Hepatocyte (in vitro differentiated cells): ENCODE results near the gene MMS19. TPM values are rescaled to one million over a fixed set of nuclear protein-coding genes. Genes with fewer than 3 reads are reported as not detected.

Experiments
- DNase-seq: peaks from one replicate; pipeline ENCODE4 v3.0.0-alpha.2; 2016; ENCODE audit warnings: low spot score
- H2AFZ ChIP-seq: fragments of 200-600 bp; sonication (generic); 2 replicates; pipeline ENCODE4 v1.6.0; 2016; ENCODE audit warnings: antibody characterized with exemption, mild to moderate bottlenecking
- H3K27ac ChIP-seq: fragments of 200-600 bp; sonication (generic); 2 replicates; pipeline ENCODE4 v1.5.1; 2016; ENCODE audit warnings: mild to moderate bottlenecking
- H3K27me3 ChIP-seq: fragments of 200-600 bp; sonication (generic); 2 replicates; pipeline ENCODE4 v1.6.1; 2016
- H3K36me3 ChIP-seq: fragments of 200-600 bp; sonication (generic); replicated peaks from 2 replicates; pipeline ENCODE4 v1.5.1; 2016; ENCODE audit warnings: low read depth; ENCODE audit not compliant: insufficient read depth
- H3K4me1 ChIP-seq: fragments of 200-600 bp; sonication (generic); 2 replicates; pipeline ENCODE4 v1.5.1; 2016; ENCODE audit warnings: mild to moderate bottlenecking, moderate library complexity; ENCODE audit not compliant: insufficient read depth
- H3K4me2 ChIP-seq: fragments of 200-600 bp; sonication (generic); 2 replicates; pipeline ENCODE4 v1.6.0; 2016
- H3K4me3 ChIP-seq: fragments of 200-600 bp; sonication (generic); 2 replicates; pipeline ENCODE4 v1.5.1; 2016; ENCODE audit warnings: mild to moderate bottlenecking
- H3K79me2 ChIP-seq: fragments of 200-600 bp; sonication (generic); 2 replicates; pipeline ENCODE4 v1.6.0; 2017; ENCODE audit warnings: mild to moderate bottlenecking
- H3K9me2 ChIP-seq: fragments of 200-600 bp; sonication (generic); replicated peaks from 2 replicates; pipeline ENCODE4 v1.6.0; 2017; ENCODE audit warnings: mild to moderate bottlenecking; ENCODE audit not compliant: insufficient read depth
- H3K9me3 ChIP-seq: fragments of 200-600 bp; sonication (generic); 2 replicates; pipeline ENCODE4 v1.5.1; 2016; ENCODE audit warnings: low read depth, mild to moderate bottlenecking
- H4K20me1 ChIP-seq: fragments of 200-600 bp; sonication (generic); 2 replicates; pipeline ENCODE4 v1.6.0; 2016; ENCODE audit warnings: mild to moderate bottlenecking; ENCODE audit not compliant: insufficient read depth, poor library complexity, severe bottlenecking
- EZH2 ChIP-seq: fragments of 200-600 bp; sonication (generic); IDR thresholded peaks from 2 replicates; pipeline ENCODE4 v1.6.1; 2016; ENCODE audit warnings: antibody characterized with exemption, mild to moderate bottlenecking, borderline replicate concordance
- EZH2phosphoT487 ChIP-seq: fragments of 200-600 bp; sonication (generic); IDR thresholded peaks from one replicate; pipeline ENCODE4 v1.6.1; 2018; ENCODE audit warnings: antibody characterized with exemption, mild to moderate bottlenecking, low read depth, moderate library complexity; ENCODE audit not compliant: unreplicated experiment, severe bottlenecking
- WGBS: methylation state at CpG from one replicate; pipeline ENCODE4 v1.1.6; 2016; ENCODE audit warnings: low lambda C conversion rate; ENCODE audit errors: missing lambda C conversion rate; 5-methylcytosine and 5-hydroxymethylcytosine counted together
- polyA plus RNA-seq: library from polyadenylated mRNA; unstranded; fragments of >200 nt; fragmentation: Nextera tagmentation; extraction: Ambion mirVana; gene quantifications from 2 replicates; pipeline ENCODE4 v1.2.1, GENCODE V29; 2016
- total RNA-seq: library from RNA; depleted of rRNA; stranded (reverse); fragments of >200 nt; gene quantifications from 2 replicates; pipeline ENCODE4 v1.2.3, GENCODE V29; 2014
- TF ChIP-seq, protein P1 (sequence below): fragments of 200-600 bp; sonication (generic); IDR thresholded peaks from 2 replicates; pipeline ENCODE4 v1.5.1; 2016; ENCODE audit warnings: antibody characterized with exemption, mild to moderate bottlenecking; ENCODE audit not compliant: poor library complexity

Gene MMS19
- total and polyA plus RNA-seq, 2 experiments from 2014 or later, result 58.4 to 68.6 TPM

DNA sequence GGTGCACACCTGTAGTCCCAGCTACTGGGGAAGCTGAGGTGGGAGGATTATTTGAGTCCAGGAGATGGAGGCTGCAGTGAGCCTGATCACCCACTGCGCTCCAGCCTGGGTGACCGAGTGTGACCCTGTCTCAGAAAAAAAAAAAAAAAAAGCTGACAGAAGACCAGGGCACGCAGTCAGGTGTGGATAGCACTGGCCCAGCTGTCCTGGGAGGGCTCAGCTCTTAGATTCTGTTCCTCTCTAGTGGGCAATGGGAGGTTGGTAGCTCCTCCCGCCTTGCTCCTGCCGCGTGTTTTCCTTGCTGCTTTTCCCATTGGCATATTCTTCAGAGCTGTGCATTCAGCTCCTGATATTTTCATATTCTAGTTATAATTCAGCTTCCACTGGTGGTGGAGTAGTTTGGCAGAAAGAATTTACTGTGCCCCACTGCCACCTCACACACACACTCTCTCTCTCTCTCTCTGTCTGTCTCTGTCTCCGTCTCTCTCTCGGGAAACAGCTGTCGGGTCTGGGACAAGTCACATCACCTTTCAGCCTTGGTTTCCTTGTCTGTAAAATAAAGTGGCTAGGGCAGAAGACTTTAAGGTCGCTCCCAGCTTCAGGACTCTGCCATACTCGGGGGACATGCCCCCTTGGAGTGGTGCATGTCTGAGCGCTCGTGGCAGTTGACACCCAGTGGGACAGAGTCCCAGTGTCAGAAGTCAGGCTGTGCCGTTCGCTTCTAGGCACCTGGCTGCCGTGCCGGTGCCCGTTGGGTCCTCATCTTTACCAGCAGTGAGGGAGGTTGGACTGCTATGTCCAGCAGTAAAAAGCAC lies 48.4 kb upstream of the MMS19 start:
- no peaks in the 10 kb centered on the region for H3K9me3 ChIP-seq
- TF ChIP-seq, protein P1, sequence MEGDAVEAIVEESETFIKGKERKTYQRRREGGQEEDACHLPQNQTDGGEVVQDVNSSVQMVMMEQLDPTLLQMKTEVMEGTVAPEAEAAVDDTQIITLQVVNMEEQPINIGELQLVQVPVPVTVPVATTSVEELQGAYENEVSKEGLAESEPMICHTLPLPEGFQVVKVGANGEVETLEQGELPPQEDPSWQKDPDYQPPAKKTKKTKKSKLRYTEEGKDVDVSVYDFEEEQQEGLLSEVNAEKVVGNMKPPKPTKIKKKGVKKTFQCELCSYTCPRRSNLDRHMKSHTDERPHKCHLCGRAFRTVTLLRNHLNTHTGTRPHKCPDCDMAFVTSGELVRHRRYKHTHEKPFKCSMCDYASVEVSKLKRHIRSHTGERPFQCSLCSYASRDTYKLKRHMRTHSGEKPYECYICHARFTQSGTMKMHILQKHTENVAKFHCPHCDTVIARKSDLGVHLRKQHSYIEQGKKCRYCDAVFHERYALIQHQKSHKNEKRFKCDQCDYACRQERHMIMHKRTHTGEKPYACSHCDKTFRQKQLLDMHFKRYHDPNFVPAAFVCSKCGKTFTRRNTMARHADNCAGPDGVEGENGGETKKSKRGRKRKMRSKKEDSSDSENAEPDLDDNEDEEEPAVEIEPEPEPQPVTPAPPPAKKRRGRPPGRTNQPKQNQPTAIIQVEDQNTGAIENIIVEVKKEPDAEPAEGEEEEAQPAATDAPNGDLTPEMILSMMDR, result no peak
- TF ChIP-seq EZH2, result no peak
- TF ChIP-seq EZH2phosphoT487, result no peak

DNA sequence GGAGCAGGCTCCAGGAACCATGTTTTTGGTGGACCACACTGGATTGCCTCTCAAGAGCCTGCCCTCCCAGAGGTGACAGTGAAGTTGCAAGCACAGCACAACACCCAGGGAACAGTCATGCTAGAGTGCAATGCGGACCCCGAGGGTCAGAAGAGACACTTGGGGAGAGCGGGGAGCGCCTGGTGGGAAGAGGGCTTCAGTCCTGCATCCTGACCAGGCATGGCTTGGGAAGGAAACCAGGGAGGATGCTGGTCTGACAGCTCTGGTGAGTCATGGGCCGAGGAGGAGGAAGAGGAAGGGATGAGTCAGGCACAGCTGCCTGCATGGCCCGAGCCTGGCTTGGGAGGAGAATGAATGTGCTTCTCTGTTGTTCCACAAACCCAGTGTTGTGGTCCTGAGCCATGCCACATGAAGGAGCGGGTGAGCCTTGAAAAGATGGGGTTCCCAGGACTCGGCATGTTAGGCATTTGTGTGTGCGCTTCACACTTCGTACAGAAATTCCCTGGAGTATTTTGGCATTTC lies 44.9 kb upstream of the MMS19 start:
- Histone ChIP-seq H4K20me1 (peaks cover 4% of the 10 kb centered on the region), H3K36me3 (no peaks in the 10 kb centered on the region), H3K4me3 (no peak overlapping the region), H3K27ac (peak overlapping the region; percentile 95), H3K4me2 (peak overlapping the region; percentile 1), H3K9me2 (no peaks in the 10 kb centered on the region), H3K9me3 (no peaks in the 10 kb centered on the region), H3K4me1 (peaks cover 30% of the 10 kb centered on the region), H3K27me3 (no peaks in the 10 kb centered on the region), H3K79me2 (peaks cover 21% of the 10 kb centered on the region), H2AFZ (no peak overlapping the region)
- TF ChIP-seq, protein P1, result no peak
- no peak for TF ChIP-seq EZH2
- no peak for TF ChIP-seq EZH2phosphoT487
- DNase-seq, result peak; percentile 85
- WGBS, result 70% methylated on average over 10 of the region's 10 CpGs

More for the DNA sequence above, 48.4 kb upstream of the MMS19 start:
- Histone ChIP-seq H3K79me2 (peaks cover 12% of the 10 kb centered on the region), H4K20me1 (peaks cover 4% of the 10 kb centered on the region), H2AFZ (no peak overlapping the region), H3K36me3 (no peaks in the 10 kb centered on the region), H3K4me2 (no peak overlapping the region), H3K4me3 (no peak overlapping the region), H3K4me1 (peaks cover 28% of the 10 kb centered on the region), H3K27me3 (no peaks in the 10 kb centered on the region), H3K27ac (no peak overlapping the region), H3K9me2 (no peaks in the 10 kb centered on the region)
- WGBS, result 94% methylated on average over 18 of the region's 18 CpGs
- no peak for DNase-seq

DNA sequence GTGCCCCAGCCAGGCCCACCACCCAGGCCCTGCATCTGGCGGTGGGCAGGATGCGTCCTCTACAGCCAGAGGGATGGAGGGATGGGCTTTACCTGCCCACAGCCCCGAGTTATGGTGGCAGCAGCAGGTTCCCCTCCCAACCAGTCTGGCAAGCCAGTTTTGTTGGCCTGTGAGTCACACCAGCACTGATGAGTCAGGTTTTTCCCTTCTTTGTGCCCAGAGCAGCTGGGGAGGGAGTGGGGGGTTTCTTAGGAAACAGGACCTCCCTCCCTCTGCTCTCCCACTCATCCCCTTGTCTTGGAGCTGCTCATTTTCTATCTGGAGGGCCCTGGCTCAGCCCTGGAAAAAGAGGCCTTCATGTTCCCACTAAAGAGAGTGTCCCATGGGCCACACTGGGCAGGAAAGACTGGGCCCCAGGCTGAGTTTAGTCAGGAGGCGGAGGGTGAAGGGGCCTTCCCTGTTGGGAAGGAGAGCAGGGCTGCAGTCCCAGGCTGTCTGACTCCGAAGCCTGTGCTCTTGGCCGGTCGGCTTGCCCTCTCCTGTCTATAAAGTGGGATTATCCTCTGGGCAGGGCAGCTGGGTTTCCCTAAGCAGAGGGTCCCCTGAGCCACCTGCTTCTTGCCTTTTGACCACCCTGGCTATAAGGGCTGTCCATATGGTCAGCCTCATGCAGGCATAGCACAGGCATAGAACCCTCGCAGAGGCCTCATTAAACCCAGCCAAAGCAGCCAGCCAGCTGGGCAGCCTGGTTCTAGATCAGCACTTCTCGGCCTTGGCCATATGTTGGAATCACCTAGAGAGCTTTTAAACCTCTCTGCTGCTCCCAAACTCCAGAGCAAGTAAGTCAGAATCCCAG lies 44.2 kb upstream of the MMS19 start:
- peak; percentile 87 for DNase-seq
- no peaks in the 10 kb centered on the region for H3K27me3 ChIP-seq
- TF ChIP-seq, protein P1, result no peak
- H3K27ac ChIP-seq, result peak overlapping the region; percentile 95
- no peak overlapping the region for H3K4me3 ChIP-seq
- no peaks in the 10 kb centered on the region for H3K9me3 ChIP-seq
- peaks cover 4% of the 10 kb centered on the region for H4K20me1 ChIP-seq
- peak overlapping the region; percentile 28 for H3K4me2 ChIP-seq
- no peaks in the 10 kb centered on the region for H3K9me2 ChIP-seq
- 68% methylated on average over 9 of the region's 9 CpGs for WGBS
- peaks cover 30% of the 10 kb centered on the region for H3K4me1 ChIP-seq
- H2AFZ ChIP-seq, result no peak overlapping the region
- no peaks in the 10 kb centered on the region for H3K36me3 ChIP-seq
- peaks cover 21% of the 10 kb centered on the region for H3K79me2 ChIP-seq
